ENCODE results near the gene ARHGEF39.

ARHGEF39 gene

DNA sequence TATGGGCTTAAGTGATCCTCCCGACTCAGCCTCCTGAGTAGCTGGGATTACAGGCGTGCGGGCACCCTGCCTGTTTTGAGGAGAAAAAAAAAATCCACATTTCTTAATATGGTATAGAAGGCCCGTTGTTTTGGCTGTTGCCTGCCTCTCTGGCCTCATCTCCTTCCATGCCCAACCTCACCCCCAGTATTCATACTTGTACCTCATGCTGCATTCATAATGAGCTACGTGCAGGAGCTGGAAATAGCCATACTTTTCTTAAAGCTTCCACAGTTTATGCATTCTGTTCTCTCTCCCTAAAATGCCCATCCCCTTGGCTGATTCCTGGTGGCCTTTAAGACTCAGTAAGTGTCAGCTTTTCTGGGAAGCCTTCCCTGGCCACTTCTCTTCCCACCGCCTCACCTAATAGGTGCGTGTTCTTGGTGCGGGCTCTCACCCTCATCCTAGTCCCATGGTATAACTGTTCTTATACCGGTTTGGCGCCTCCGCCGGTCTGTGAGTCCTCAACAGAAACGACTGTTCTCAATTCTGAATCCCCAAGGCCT, 26.8 kb upstream of the ARHGEF39 start:
- H3K4me3 ChIP-seq (replicated peaks; ENCODE audit: low read depth, low read length): no peak overlapping the region
- DNase-seq (ENCODE audit: extremely low read depth, low read depth): no peak

DNA sequence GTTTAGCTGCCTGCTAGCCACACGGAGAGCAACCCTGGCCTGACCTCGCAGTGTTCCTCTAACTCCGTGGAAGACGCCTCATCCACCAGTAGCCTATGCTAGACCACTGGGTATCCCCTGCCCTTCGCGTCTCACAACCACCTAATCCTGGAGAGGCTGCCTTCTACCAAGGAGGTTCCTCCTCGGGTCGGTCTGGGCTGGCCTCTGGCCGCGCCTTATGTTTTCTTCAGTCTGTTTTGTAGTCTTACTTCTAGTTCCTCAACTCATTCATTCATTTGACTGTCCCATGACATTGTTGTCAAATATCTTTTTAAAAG, 26.3 kb upstream of the ARHGEF39 start:
- DNase-seq (ENCODE audit: extremely low read depth, low read depth): no peak
- TF ChIP-seq, protein P1, sequence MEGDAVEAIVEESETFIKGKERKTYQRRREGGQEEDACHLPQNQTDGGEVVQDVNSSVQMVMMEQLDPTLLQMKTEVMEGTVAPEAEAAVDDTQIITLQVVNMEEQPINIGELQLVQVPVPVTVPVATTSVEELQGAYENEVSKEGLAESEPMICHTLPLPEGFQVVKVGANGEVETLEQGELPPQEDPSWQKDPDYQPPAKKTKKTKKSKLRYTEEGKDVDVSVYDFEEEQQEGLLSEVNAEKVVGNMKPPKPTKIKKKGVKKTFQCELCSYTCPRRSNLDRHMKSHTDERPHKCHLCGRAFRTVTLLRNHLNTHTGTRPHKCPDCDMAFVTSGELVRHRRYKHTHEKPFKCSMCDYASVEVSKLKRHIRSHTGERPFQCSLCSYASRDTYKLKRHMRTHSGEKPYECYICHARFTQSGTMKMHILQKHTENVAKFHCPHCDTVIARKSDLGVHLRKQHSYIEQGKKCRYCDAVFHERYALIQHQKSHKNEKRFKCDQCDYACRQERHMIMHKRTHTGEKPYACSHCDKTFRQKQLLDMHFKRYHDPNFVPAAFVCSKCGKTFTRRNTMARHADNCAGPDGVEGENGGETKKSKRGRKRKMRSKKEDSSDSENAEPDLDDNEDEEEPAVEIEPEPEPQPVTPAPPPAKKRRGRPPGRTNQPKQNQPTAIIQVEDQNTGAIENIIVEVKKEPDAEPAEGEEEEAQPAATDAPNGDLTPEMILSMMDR (IDR thresholded peaks at IDR 0.05; ENCODE audit: low read depth, low read length, missing control alignments): no peak
- peak overlapping the region; percentile 100 for H3K4me3 ChIP-seq (replicated peaks; ENCODE audit: low read depth, low read length)

More for the DNA sequence above, 26.8 kb upstream of the ARHGEF39 start:
- TF ChIP-seq, protein P1 (IDR thresholded peaks at IDR 0.05; ENCODE audit: low read depth, low read length, missing control alignments): no peak

DNA sequence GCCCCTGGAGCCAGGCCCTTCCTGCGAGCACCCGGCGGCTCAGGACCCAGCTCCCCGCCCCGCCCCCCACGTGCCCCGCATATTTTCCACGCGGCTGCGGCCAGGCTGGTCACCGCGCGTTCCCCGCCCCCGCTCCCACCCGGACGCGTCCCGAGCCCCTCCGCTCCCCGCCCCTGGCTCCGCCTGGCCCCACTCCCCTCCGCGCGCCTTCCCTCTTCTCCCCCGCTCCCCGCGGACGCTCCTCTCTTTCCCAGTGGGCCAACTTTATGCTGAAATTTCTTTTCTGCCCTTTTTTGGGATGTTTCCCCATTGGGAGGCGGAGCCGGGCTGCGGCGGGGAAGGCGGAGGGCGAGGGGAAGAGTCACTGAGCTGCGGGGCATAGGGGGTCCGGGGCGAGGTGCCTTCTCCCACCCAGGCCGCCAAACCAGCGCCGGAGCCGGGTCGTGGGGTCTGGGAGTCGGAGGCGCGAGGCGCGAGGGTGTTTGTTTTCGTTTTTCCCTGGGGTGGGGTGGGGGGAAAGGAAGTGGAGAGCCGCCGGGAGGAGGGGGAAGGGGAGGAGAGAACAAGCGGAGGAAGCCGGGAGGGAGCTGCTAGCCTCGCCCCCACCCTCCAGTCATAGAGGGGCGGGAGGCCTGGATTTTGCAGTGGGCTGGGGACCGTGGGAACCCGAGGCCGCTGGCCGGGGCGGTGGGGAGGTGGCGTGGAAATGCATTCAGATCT, 25.8 kb upstream of the ARHGEF39 start:
- H3K4me3 ChIP-seq (replicated peaks; ENCODE audit: low read depth, low read length): peak overlapping the region; percentile 100
- TF ChIP-seq, protein P1 (IDR thresholded peaks at IDR 0.05; ENCODE audit: low read depth, low read length, missing control alignments): no peak
- no peak for DNase-seq (ENCODE audit: extremely low read depth, low read depth)

GRCh38 chr9:35690294-35690613, 25.3 kb upstream of the ARHGEF39 start:
- DNase-seq (ENCODE audit: extremely low read depth, low read depth): no peak
- TF ChIP-seq, protein P1 (IDR thresholded peaks at IDR 0.05; ENCODE audit: low read depth, low read length, missing control alignments): no peak
- H3K4me3 ChIP-seq (replicated peaks; ENCODE audit: low read depth, low read length): peak overlapping the region; percentile 100

GRCh38 chr9:35689542-35690293, 24.7 kb upstream of the ARHGEF39 start, which contains the start of gene TPM2:
TPM2 (minus strand) TSS chr9:35689925; CDS start chr9:35689817, 108 bp downstream.
- TF ChIP-seq, protein P1 (IDR thresholded peaks at IDR 0.05; ENCODE audit: low read depth, low read length, missing control alignments): no peak
- H3K4me3 ChIP-seq (replicated peaks; ENCODE audit: low read depth, low read length): peak within 1 kb of the TSS; percentile 100
- no peak for DNase-seq (ENCODE audit: extremely low read depth, low read depth)

DNA sequence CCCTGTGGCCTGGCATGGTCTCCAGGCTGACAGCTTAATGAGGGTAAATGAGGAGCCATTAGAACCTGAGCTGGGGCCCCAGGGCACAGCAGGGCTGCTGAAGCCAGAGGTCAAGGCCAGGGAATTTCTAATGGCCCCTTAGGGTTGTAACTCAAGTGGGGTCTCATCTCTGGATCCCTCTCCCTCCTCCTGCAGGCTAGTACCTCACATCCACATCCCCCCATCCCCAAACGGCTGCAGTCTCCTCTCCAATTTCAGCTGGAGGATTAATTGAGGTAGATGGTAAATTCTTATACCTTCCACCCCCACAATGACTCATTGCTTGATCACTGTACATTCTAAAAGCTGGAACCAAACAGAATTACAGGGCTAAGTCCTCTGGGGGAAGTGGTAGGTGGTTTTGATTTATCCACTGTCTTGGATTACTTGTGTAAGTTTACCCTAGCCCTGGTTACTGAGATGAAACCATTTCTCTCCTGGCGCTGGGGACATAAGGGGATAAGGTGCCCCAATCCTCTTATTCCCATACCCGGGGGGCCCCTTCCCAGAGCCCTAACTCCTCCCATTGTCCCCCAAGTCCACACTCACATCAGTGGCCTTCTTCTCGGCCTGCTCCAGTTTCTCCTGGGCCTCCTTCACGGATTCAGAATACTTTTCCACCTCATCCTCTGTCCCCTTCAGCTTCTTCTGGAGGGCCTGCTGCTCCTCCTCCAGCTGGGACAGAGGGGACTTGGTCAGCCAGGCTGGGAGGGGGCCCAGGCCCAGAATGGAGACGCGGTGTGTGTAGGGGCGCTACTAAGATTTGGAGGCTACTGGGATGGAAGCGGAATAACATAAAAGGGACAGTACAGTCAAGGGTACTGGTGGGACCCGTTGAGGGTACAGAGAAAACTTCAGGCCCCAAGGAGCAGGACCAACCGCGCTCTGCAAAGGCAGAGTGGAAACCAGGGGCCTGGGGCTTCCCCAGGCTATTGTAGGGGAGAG, 23.9 kb upstream of the ARHGEF39 start:
- H3K4me3 ChIP-seq (replicated peaks; ENCODE audit: low read depth, low read length): peak overlapping the region; percentile 100
- TF ChIP-seq, protein P1 (IDR thresholded peaks at IDR 0.05; ENCODE audit: low read depth, low read length, missing control alignments): no peak
- peak; percentile 71 for DNase-seq (ENCODE audit: extremely low read depth, low read depth)
